ENCODE measurements around the gene SGSM1. TPM values are rescaled to one million over a fixed set of nuclear protein-coding genes. Genes with fewer than 3 reads are reported as not detected.

SGSM1 gene
- total RNA-seq, 2 donors from 2014 or later, result 0.17 to 0.75 TPM

- H3K4me1 Mint-ChIP-seq (ENCODE audit: low read depth in 2 of 2), result peaks cover 8 to 10% of the 10 kb centered on the region in 2 donors
- no peak for DNase-seq (ENCODE audit: low spot score)
- H3K4me3 Mint-ChIP-seq, result no peak overlapping the region
- H3K36me3 Mint-ChIP-seq, result no peaks in the 10 kb centered on the region
- no peaks in the 10 kb centered on the region for H3K27me3 Mint-ChIP-seq
- no peaks in the 10 kb centered on the region for H3K9me3 Mint-ChIP-seq
- no peak overlapping the region for H3K27ac Mint-ChIP-seq
- no peak for ATAC-seq
These were observed 160.0 kb downstream of the SGSM1 start for GRCh38 chr22:24965822-24966626.

DNA sequence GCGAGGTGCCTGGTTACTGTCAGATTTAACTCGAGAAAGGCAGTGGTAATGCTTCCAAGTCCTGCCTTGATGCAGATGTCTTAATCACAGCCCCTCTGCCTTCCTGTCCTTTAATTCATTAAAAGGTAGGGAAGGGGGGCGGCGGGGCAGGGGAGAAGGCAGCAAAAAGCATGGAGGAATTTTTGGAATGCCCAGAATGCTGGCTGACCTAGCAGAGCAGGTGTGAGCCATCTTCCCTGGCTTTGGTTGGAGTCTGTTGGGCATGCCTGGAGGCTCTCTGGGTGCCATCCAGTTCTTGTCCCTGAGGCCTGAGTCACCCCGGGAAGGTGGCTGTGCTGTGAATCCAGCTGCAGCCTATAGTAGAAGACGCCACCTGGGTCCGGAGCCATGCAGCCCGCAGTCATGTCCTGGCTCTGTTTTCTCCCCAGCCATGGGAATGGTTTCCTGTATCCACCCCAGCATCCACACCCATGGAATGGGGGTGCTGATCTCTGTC lies 162.1 kb downstream of the SGSM1 start:
- H3K27me3 Mint-ChIP-seq, result no peaks in the 10 kb centered on the region

GRCh38 chr22:24969560-24970301 lies 163.7 kb downstream of the SGSM1 start:
- Mint-ChIP-seq H3K4me3 (no peak overlapping the region), H3K36me3 (no peaks in the 10 kb centered on the region), H3K4me1 (ENCODE audit: low read depth in 2 of 2) (no peaks in the 10 kb centered on the region), H3K27ac (no peak overlapping the region), H3K27me3 (no peaks in the 10 kb centered on the region), H3K9me3 (no peaks in the 10 kb centered on the region)
- no peak for DNase-seq (ENCODE audit: low spot score)
- ATAC-seq, result no peak

More for the DNA sequence above, 162.1 kb downstream of the SGSM1 start:
- Mint-ChIP-seq H3K9me3 (no peaks in the 10 kb centered on the region), H3K27ac (no peak overlapping the region), H3K4me1 (ENCODE audit: low read depth in 2 of 2) (peaks cover 0 to 4% of the 10 kb centered on the region in 2 donors), H3K4me3 (no peak overlapping the region), H3K36me3 (no peaks in the 10 kb centered on the region)
- DNase-seq (ENCODE audit: low spot score), result no peak
- no peak for ATAC-seq

DNA sequence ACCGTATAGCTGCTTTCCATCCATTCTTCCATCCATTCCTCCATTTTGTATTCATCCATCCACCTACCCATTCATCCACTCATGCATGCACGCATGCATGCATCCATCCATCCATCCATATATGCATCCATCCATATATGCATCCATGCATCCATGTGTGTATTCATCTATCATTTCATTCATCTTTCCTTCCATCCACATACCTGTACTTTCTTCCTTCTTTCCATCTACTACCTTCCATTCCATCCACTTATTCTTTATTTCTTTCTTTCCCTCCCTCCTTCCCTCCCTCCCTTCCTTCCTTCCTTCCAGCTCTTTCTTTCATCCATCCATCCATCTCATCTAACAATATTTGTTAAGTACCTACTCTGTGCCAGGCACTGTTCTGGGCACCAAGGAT lies 166.4 kb downstream of the SGSM1 start:
- no peak overlapping the region for H3K4me3 Mint-ChIP-seq
- H3K9me3 Mint-ChIP-seq, result no peaks in the 10 kb centered on the region
- no peaks in the 10 kb centered on the region for H3K36me3 Mint-ChIP-seq
- ATAC-seq (no peak), DNase-seq (ENCODE audit: low spot score) (no peak)
- no peak overlapping the region for H3K27ac Mint-ChIP-seq
- H3K27me3 Mint-ChIP-seq, result no peaks in the 10 kb centered on the region
- H3K4me1 Mint-ChIP-seq (ENCODE audit: low read depth in 2 of 2), result no peaks in the 10 kb centered on the region

GRCh38 chr22:24973872-24974271 lies 167.9 kb downstream of the SGSM1 start:
- no peaks in the 10 kb centered on the region for H3K9me3 Mint-ChIP-seq
- no peak overlapping the region for H3K27ac Mint-ChIP-seq
- no peak overlapping the region for H3K4me3 Mint-ChIP-seq
- no peaks in the 10 kb centered on the region for H3K27me3 Mint-ChIP-seq
- DNase-seq (ENCODE audit: low spot score) (no peak), ATAC-seq (no peak)
- H3K36me3 Mint-ChIP-seq, result no peaks in the 10 kb centered on the region
- no peaks in the 10 kb centered on the region for H3K4me1 Mint-ChIP-seq (ENCODE audit: low read depth in 2 of 2)

- no peaks in the 10 kb centered on the region for H3K9me3 Mint-ChIP-seq
- H3K4me3 Mint-ChIP-seq, result no peak overlapping the region
- no peaks in the 10 kb centered on the region for H3K4me1 Mint-ChIP-seq (ENCODE audit: low read depth in 2 of 2)
- H3K27me3 Mint-ChIP-seq, result no peaks in the 10 kb centered on the region
- H3K36me3 Mint-ChIP-seq, result no peaks in the 10 kb centered on the region
- ATAC-seq (no peak), DNase-seq (ENCODE audit: low spot score) (no peak)
- no peak overlapping the region for H3K27ac Mint-ChIP-seq
These were observed 169.2 kb downstream of the SGSM1 start for GRCh38 chr22:24975125-24975640.

GRCh38 chr22:24975813-24976341 lies 169.9 kb downstream of the SGSM1 start:
- H3K36me3 Mint-ChIP-seq, result no peaks in the 10 kb centered on the region
- no peak for ATAC-seq
- H3K4me1 Mint-ChIP-seq (ENCODE audit: low read depth in 2 of 2), result no peaks in the 10 kb centered on the region
- DNase-seq (ENCODE audit: low spot score), result no peak
- H3K27me3 Mint-ChIP-seq, result no peaks in the 10 kb centered on the region
- H3K9me3 Mint-ChIP-seq, result no peaks in the 10 kb centered on the region
- H3K27ac Mint-ChIP-seq, result no peak overlapping the region
- no peak overlapping the region for H3K4me3 Mint-ChIP-seq

GRCh38 chr22:24976442-24977218 lies 170.6 kb downstream of the SGSM1 start:
- no peak overlapping the region for H3K27ac Mint-ChIP-seq
- DNase-seq (ENCODE audit: low spot score) (no peak), ATAC-seq (no peak)
- H3K4me1 Mint-ChIP-seq (ENCODE audit: low read depth in 2 of 2), result no peaks in the 10 kb centered on the region
- H3K27me3 Mint-ChIP-seq, result no peaks in the 10 kb centered on the region
- H3K9me3 Mint-ChIP-seq, result no peaks in the 10 kb centered on the region
- no peaks in the 10 kb centered on the region for H3K36me3 Mint-ChIP-seq
- no peak overlapping the region for H3K4me3 Mint-ChIP-seq

Other genes with a start within 250 kb of the SGSM1 start
- gene LRRC75B, start 213.1 kb upstream of the SGSM1 start, total RNA-seq, result 1 to 10 TPM; 1.8 to 2.3 TPM
- 10 to 100 TPM; 13.7 to 59.5 TPM for gene GGT1, start 203.0 kb upstream of the SGSM1 start, total RNA-seq
- gene PIWIL3, start 31.5 kb upstream of the SGSM1 start, total RNA-seq, result not detected
- not detected for gene LHFPL7, start 140.5 kb downstream of the SGSM1 start, total RNA-seq
- 10 to 100 TPM; 11.7 to 21.3 TPM for gene KIAA1671, start 146.5 kb downstream of the SGSM1 start, total RNA-seq

Data from natural killer cell treated with Interleukin-12 subunit alpha and Interleukin-12 subunit beta and Interleukin-15 and Interleukin-18, amount 100 ng/mL, for 72 hours (primary cell).